HCT116 (cell line): ENCODE data around the gene TBC1D32. TPM values are rescaled to one million over a fixed set of nuclear protein-coding genes. Genes with fewer than 3 reads are reported as not detected.
A peak's percentile ranks its signal among the peaks of the same experiment; 100 is the strongest.

Experiments used
- ATAC-seq: fragments of 200-7000 bp; cut with Tn5 transposase; 2 replicates; pipeline ENCODE4 v1.9.1; 2020; ENCODE audit warnings: mild to moderate bottlenecking, moderate library complexity
- Bru-seq: library from RNA; stranded (reverse); fragments of 400-500 nt; gene quantifications from one replicate; lab custom pipeline; 2021; lab: Mats Ljungman, UMichigan
- BruChase-seq, 2 experiments: library from RNA; stranded (reverse); fragments of 400-500 nt; gene quantifications; one replicate each; lab custom pipeline; 2021; lab: Mats Ljungman, UMichigan
- BruUV-seq: library from RNA; stranded (reverse); fragments of 400-500 nt; replicated peaks from 2 replicates; lab custom pipeline; 2021; lab: Mats Ljungman, UMichigan
- CTCF ChIA-PET: fragments of 300-600 bp; sonication (Branson Sonifier 250); formaldehyde crosslinking; loops from one replicate; lab custom pipeline; 2021; ENCODE audit warnings: antibody characterized with exemption; lab: Charles Lee
- POLR2A ChIA-PET: fragments of 300-600, 350-600 bp; sonication (Branson Sonifier 250); formaldehyde crosslinking; loops from one replicate; lab custom pipeline; 2021; ENCODE audit warnings: antibody characterized with exemption; lab: Charles Lee
- RAD21 ChIA-PET, 2 experiments: fragments of 300-600 bp; sonication (Branson Sonifier 250); formaldehyde crosslinking; loops; one replicate each; lab custom pipeline; 2023; ENCODE audit warnings: low total read pairs in 2 of 2; ENCODE audit not compliant: uncharacterized antibody in 2 of 2, unreplicated experiment in 2 of 2, low non-redundant PET in 1 of 2; lab: Charles Lee
- DNase-seq: peaks from one replicate; pipeline ENCODE4 v3.0.0-alpha.2; 2010; ENCODE audit warnings: low read depth, low spot score
- H2AFZ ChIP-seq: fragments of 200-600 bp; shearing (Covaris generic), sonication (generic); 2 replicates; pipeline ENCODE4 v1.6.1; 2017; ENCODE audit warnings: low read depth, mixed run types, mixed read lengths, antibody characterized with exemption, low read length; ENCODE audit not compliant: poor library complexity, severe bottlenecking
- H3K27ac ChIP-seq: 2 replicates; pipeline ENCODE4 v1.5.1; 2012; ENCODE audit warnings: low read depth, low read length
- H3K27me3 ChIP-seq: fragments of 200-600 bp; sonication (generic); 2 replicates; pipeline ENCODE4 v1.6.1; 2016; ENCODE audit warnings: mixed run types, low read length, mixed read lengths; ENCODE audit not compliant: insufficient read depth
- H3K36me3 ChIP-seq, 2 experiments: fragments of 200-500 bp in 1 of 2; fragments of 200-600 bp in 1 of 2; sonication (Bioruptor generic) in 1 of 2; sonication (generic) in 1 of 2; 2 replicates each; pipeline versions ENCODE4 v1.5.1 to v1.6.1; 2014 to 2016; ENCODE audit warnings: low read length in 2 of 2, inconsistent platforms in 1 of 2, mixed read lengths in 1 of 2, mixed run types in 1 of 2; ENCODE audit not compliant: insufficient read depth in 2 of 2, control insufficient read depth in 1 of 2
- H3K4me1 ChIP-seq, 2 experiments: fragments of 200-600 bp in 1 of 2; sonication (generic) in 1 of 2; 2 replicates each; pipeline versions ENCODE4 v1.5.1 to v1.6.1; 2012 to 2017; ENCODE audit warnings: low read length in 2 of 2, inconsistent platforms in 1 of 2, mild to moderate bottlenecking in 1 of 2, mixed read lengths in 1 of 2, mixed run types in 1 of 2, moderate library complexity in 1 of 2; ENCODE audit not compliant: insufficient read depth in 2 of 2, control insufficient read depth in 1 of 2
- H3K4me2 ChIP-seq: fragments of 200-600 bp; sonication (generic); 2 replicates; pipeline ENCODE4 v1.6.1; 2017; ENCODE audit warnings: mixed run types, low read length, mixed read lengths
- H3K4me3 ChIP-seq, 2 experiments: fragments of 200-600 bp in 1 of 2; sonication (generic) in 1 of 2; replicated peaks in 1 of 2; 2 replicates each; pipeline ENCODE4 v1.5.1; 2011 to 2016; ENCODE audit warnings: low read length in 2 of 2, control low read depth in 1 of 2, low read depth in 1 of 2, mild to moderate bottlenecking in 1 of 2, mixed read lengths in 1 of 2, mixed run types in 1 of 2
- H3K79me2 ChIP-seq: fragments of 200-600 bp; sonication (generic); 2 replicates; pipeline ENCODE4 v1.6.1; 2017; ENCODE audit warnings: mild to moderate bottlenecking, mixed run types, low read length, moderate library complexity, mixed read lengths; ENCODE audit not compliant: insufficient read depth
- H3K9ac ChIP-seq: fragments of 200-600 bp; sonication (generic); 2 replicates; pipeline ENCODE4 v1.6.1; 2016; ENCODE audit warnings: low read length, mixed read lengths
- H3K9me2 ChIP-seq: fragments of 200-600 bp; sonication (generic), shearing (Covaris generic); 2 replicates; pipeline ENCODE4 v1.6.1; 2017; ENCODE audit warnings: mixed run types, mild to moderate bottlenecking, moderate library complexity; ENCODE audit not compliant: insufficient read depth
- H3K9me3 ChIP-seq, 2 experiments: fragments of 200-500 bp in 1 of 2; fragments of 200-600 bp in 1 of 2; sonication (Bioruptor generic) in 1 of 2; sonication (generic) in 1 of 2; 2 replicates each; pipeline ENCODE4 v1.6.1; 2014 to 2017; ENCODE audit warnings: low read length in 2 of 2, mixed read lengths in 2 of 2, inconsistent platforms in 1 of 2, low read depth in 1 of 2, mild to moderate bottlenecking in 1 of 2, mixed run types in 1 of 2, moderate library complexity in 1 of 2; ENCODE audit not compliant: control insufficient read depth in 1 of 2, insufficient read depth in 1 of 2
- H4K20me1 ChIP-seq: fragments of 200-600 bp; sonication (generic), shearing (Covaris generic); 2 replicates; pipeline ENCODE4 v1.6.1; 2017; ENCODE audit warnings: mixed run types, mild to moderate bottlenecking, moderate library complexity; ENCODE audit not compliant: insufficient read depth
- ATF3 ChIP-seq: IDR thresholded peaks from 2 replicates; pipeline ENCODE4 v1.6.1; 2012
- CBX3 ChIP-seq: IDR thresholded peaks from 2 replicates; pipeline ENCODE4 v1.6.1; 2012; ENCODE audit warnings: low read depth
- CEBPB ChIP-seq: IDR thresholded peaks from 2 replicates; pipeline ENCODE4 v1.6.1; 2012; ENCODE audit warnings: low read depth
- CTCF ChIP-seq, 3 experiments: fragments of 200-600 bp in 1 of 3; sonication (generic) in 1 of 3; IDR thresholded peaks in 2 of 3; conservative IDR thresholded peaks in 1 of 3; 2 replicates each; pipeline ENCODE4 v1.5.1; 2012 to 2017; ENCODE audit warnings: low read depth in 2 of 3, low read length in 2 of 3, antibody characterized with exemption in 1 of 3, borderline replicate concordance in 1 of 3, control low read depth in 1 of 3, mild to moderate bottlenecking in 1 of 3, mixed read lengths in 1 of 3, mixed run types in 1 of 3, moderate library complexity in 1 of 3; ENCODE audit not compliant: insufficient read depth in 1 of 3
- EGR1 ChIP-seq: IDR thresholded peaks from 2 replicates; pipeline ENCODE4 v1.6.1; 2012; ENCODE audit warnings: low read depth
- ELF1 ChIP-seq: IDR thresholded peaks from 2 replicates; pipeline ENCODE4 v1.6.1; 2012; ENCODE audit warnings: low read depth, borderline replicate concordance
- EZH2 ChIP-seq: fragments of 200-600 bp; sonication (generic); IDR thresholded peaks from 2 replicates; pipeline ENCODE4 v1.6.1; 2017; ENCODE audit warnings: antibody characterized with exemption, mixed run types
- FOSL1 ChIP-seq: IDR thresholded peaks from 2 replicates; pipeline ENCODE4 v1.6.1; 2012; ENCODE audit warnings: low read depth
- JUND ChIP-seq: IDR thresholded peaks from 2 replicates; pipeline ENCODE4 v1.6.1; 2012
- MAX ChIP-seq: IDR thresholded peaks from 2 replicates; pipeline ENCODE4 v1.6.1; 2012
- POLR2A ChIP-seq: IDR thresholded peaks from 2 replicates; pipeline ENCODE4 v1.7.0; 2011; ENCODE audit warnings: borderline replicate concordance; ENCODE audit not compliant: insufficient read depth, insufficient read length; ENCODE audit errors: extremely low read depth
- POLR2AphosphoS5 ChIP-seq: IDR thresholded peaks from 2 replicates; pipeline ENCODE4 v1.6.1; 2011; ENCODE audit warnings: mild to moderate bottlenecking, low read depth, low read length, moderate library complexity
- RAD21 ChIP-seq: IDR thresholded peaks from 2 replicates; pipeline ENCODE4 v1.6.1; 2012; ENCODE audit warnings: low read depth, mild to moderate bottlenecking
- SIN3A ChIP-seq: IDR thresholded peaks from 2 replicates; pipeline ENCODE4 v1.6.1; 2012; ENCODE audit warnings: low read depth
- SRF ChIP-seq: IDR thresholded peaks from 2 replicates; pipeline ENCODE4 v1.6.1; 2012; ENCODE audit warnings: low read depth
- TCF7L2 ChIP-seq: IDR thresholded peaks from 2 replicates; pipeline ENCODE4 v1.7.0; 2011; ENCODE audit warnings: borderline replicate concordance, inconsistent platforms; ENCODE audit not compliant: insufficient read depth, insufficient read length; ENCODE audit errors: extremely low read depth
- YY1 ChIP-seq: IDR thresholded peaks from 2 replicates; pipeline ENCODE4 v1.6.1; 2011; ENCODE audit warnings: low read length, low read depth, moderate library complexity, mild to moderate bottlenecking; ENCODE audit not compliant: insufficient replicate concordance; ENCODE audit errors: extremely low read depth
- ZBTB33 ChIP-seq: IDR thresholded peaks from 2 replicates; pipeline ENCODE4 v1.6.1; 2011; ENCODE audit warnings: mild to moderate bottlenecking, low read length, moderate library complexity; ENCODE audit not compliant: insufficient replicate concordance; ENCODE audit errors: extremely low read depth
- ZFX ChIP-seq: fragments of 450-650 bp; IDR thresholded peaks from 2 replicates; pipeline ENCODE4 v1.6.1; 2017
- ZNF274 ChIP-seq: fragments of 200-500 bp; sonication (Bioruptor generic); IDR thresholded peaks from 2 replicates; pipeline ENCODE4 v1.6.1; 2014; ENCODE audit warnings: mild to moderate bottlenecking, low read depth, low read length, inconsistent platforms
- intact Hi-C: fragments of 100-400 bp; cut with micrococcal nuclease; formaldehyde crosslinking; loops from 2 replicates; pipeline ENCODE4 v1.10.0; 2022
- long read RNA-seq: library from polyadenylated mRNA; unstranded; transcript quantifications from one replicate; pipeline ENCODE4 v2.0.0, GENCODE V29; 2021; ENCODE audit not compliant: unreplicated experiment
- polyA plus RNA-seq: library from polyadenylated mRNA; unstranded; fragments of >200 nt; gene quantifications from 2 replicates; pipeline ENCODE4 v1.2.1, GENCODE V29; 2012; ENCODE audit warnings: missing spikeins
- total RNA-seq: library from RNA; stranded (reverse); gene quantifications from one replicate; pipeline ENCODE4 v1.2.1, GENCODE V29; 2021; ENCODE audit not compliant: unreplicated experiment

Gene TBC1D32
- total RNA-seq, result 13.8 TPM
- 1.8 and 2.0 TPM in 2 replicates for polyA plus RNA-seq
- Bru-seq, nascent RNA, result percentile 67 among the genes with signal in this experiment
- BruChase-seq, experiment 1, labeled RNA remaining after a 6-hour chase, result percentile 54 among the genes with signal in this experiment
- percentile 68 among the genes with signal in this experiment for BruChase-seq, experiment 2, labeled RNA remaining after a 2-hour chase
- long read RNA-seq, full-length matches to known transcripts, result 1 of 11 reads
- long read RNA-seq, partial matches to known transcripts, result 1 of 11 reads
- long read RNA-seq, other reads (novel, unspliced or antisense), result 9 of 11 reads

- Histone ChIP-seq H3K27ac (peak within 1 kb of the TSS; percentile 38), H3K9me2 (no peaks in the 10 kb centered on the region), H3K9me3 (no peaks in the 10 kb centered on the region), H3K4me2 (peak within 1 kb of the TSS; percentile 97), H3K79me2 (peaks cover 10% of the 10 kb centered on the region; the same call in 1 of the 2 replicates), H3K27me3 (no peaks in the 10 kb centered on the region), H3K4me3 (peak within 1 kb of the TSS; percentile 59 to 77), H3K36me3 (no peaks in the 10 kb centered on the region), H4K20me1 (no peaks in the 10 kb centered on the region), H3K4me1 (peaks cover 0 to 21% of the 10 kb centered on the region in 2 experiments; a peak in 1 of 4 replicates), H3K9ac (peak within 1 kb of the TSS; percentile 71), H2AFZ (peak within 1 kb of the TSS; percentile 81)
- ATAC-seq, result peak; percentile 99
- CTCF ChIA-PET, result interaction anchor here (1.0 kb wide), 1 partner anchor 22 kb away, joined by 3 read pairs; no protein-coding TSS in a partner anchor
- peak; percentile 81 for DNase-seq
- RAD21 ChIA-PET, result no interaction called here
- BruUV-seq, result TSS peak; percentile 93
- intact Hi-C loops, result no loop called here
- POLR2A ChIA-PET, result interaction anchor here (0.6 to 1.0 kb wide), 3 partner anchors 15 to 404 kb away, joined by 3 read pairs; no protein-coding TSS in a partner anchor
- TF ChIP-seq POLR2A (no peak), CBX3 (peak; percentile 47; the same call in 1 of the 2 replicates), TCF7L2 (no peak), ZFX (no peak), ZBTB33 (no peak), POLR2AphosphoS5 (peak; percentile 80; the same call in 1 of the 2 replicates), MAX (peak; percentile 87), YY1 (peak; percentile 43), EGR1 (no peak), ATF3 (no peak), JUND (no peak), RAD21 (no peak), SIN3A (peak; percentile 30; the same call in 1 of the 2 replicates), SRF (no peak), CEBPB (no peak), FOSL1 (no peak), ELF1 (no peak; the same call in 1 of the 2 replicates), EZH2 (no peak), CTCF (IDR thresholded peaks at IDR 0.05 in 2 of 3, conservative IDR thresholded peaks at IDR 0.05 in 1 of 3; ENCODE audit: borderline replicate concordance in 1 of 3, insufficient read depth in 1 of 3, low read depth in 2 of 3, low read length in 2 of 3) (no peak), ZNF274 (no peak)
Observed at GRCh38 chr6:121334299-121335086, at the start of gene TBC1D32. TBC1D32 (minus strand) TSS chr6:121334480; CDS start chr6:121334430, 50 bp downstream.
